GM23338 (cell line): ENCODE results near the gene HIVEP3. TPM values are rescaled to one million over a fixed set of nuclear protein-coding genes. Genes with fewer than 3 reads are reported as not detected.

Experiments
- ATAC-seq: fragments of 200-7000 bp; cut with Tn5 transposase; 3 replicates; pipeline ENCODE4 v1.9.1; 2020
- DNase-seq: peaks from one replicate; pipeline ENCODE4 v3.0.0-alpha.2; 2015; ENCODE audit warnings: low spot score
- H2AFZ ChIP-seq: fragments of 200-600 bp; sonication (generic); 2 replicates; pipeline ENCODE4 v1.8.0; 2016; ENCODE audit warnings: antibody characterized with exemption, mild to moderate bottlenecking, moderate library complexity
- H3F3A ChIP-seq: fragments of 200-600 bp; sonication (generic); replicated peaks from 2 replicates; pipeline ENCODE4 v1.8.0; 2017; ENCODE audit warnings: antibody characterized with exemption, mixed run types, low read depth
- H3K27ac ChIP-seq: fragments of 200-600 bp; sonication (generic); 2 replicates; pipeline ENCODE4 v1.6.1; 2016; ENCODE audit warnings: low read depth
- H3K27me3 ChIP-seq: fragments of 200-600 bp; sonication (generic); 2 replicates; pipeline ENCODE4 v1.8.0; 2016; ENCODE audit warnings: mild to moderate bottlenecking, mixed run types, moderate library complexity; ENCODE audit not compliant: insufficient read depth
- H3K36me3 ChIP-seq: fragments of 200-600 bp; sonication (generic); 2 replicates; pipeline ENCODE4 v1.8.0; 2016; ENCODE audit warnings: mild to moderate bottlenecking; ENCODE audit not compliant: insufficient read depth
- H3K4me1 ChIP-seq: fragments of 200-600 bp; sonication (generic); 2 replicates; pipeline ENCODE4 v1.8.0; 2016; ENCODE audit warnings: mild to moderate bottlenecking, moderate library complexity; ENCODE audit not compliant: insufficient read depth
- H3K4me2 ChIP-seq: fragments of 200-600 bp; sonication (generic); 2 replicates; pipeline ENCODE4 v1.7.1; 2017; ENCODE audit warnings: mixed run types
- H3K4me3 ChIP-seq: fragments of 200-600 bp; sonication (generic); 2 replicates; pipeline ENCODE4 v1.6.1; 2016; ENCODE audit warnings: mixed run types
- H3K79me2 ChIP-seq: fragments of 200-600 bp; sonication (generic); replicated peaks from 2 replicates; pipeline ENCODE4 v1.8.0; 2017; ENCODE audit warnings: mild to moderate bottlenecking; ENCODE audit not compliant: insufficient read depth
- H3K9me2 ChIP-seq: fragments of 200-600 bp; sonication (generic); 2 replicates; pipeline ENCODE4 v1.8.0; 2017; ENCODE audit not compliant: insufficient read depth
- H4K20me1 ChIP-seq: fragments of 200-600 bp; sonication (generic); replicated peaks from 2 replicates; pipeline ENCODE4 v1.8.0; 2017; ENCODE audit warnings: mild to moderate bottlenecking; ENCODE audit not compliant: insufficient read depth
- H3K27ac Mint-ChIP-seq: 2 replicates; pipeline ENCODE4 v1.8.0; 2020; ENCODE audit warnings: inconsistent platforms, mild to moderate bottlenecking, moderate library complexity, mixed read lengths
- H3K27me3 Mint-ChIP-seq: 3 replicates; pipeline ENCODE4 v1.8.0; 2022; ENCODE audit warnings: low read depth, mild to moderate bottlenecking, moderate library complexity, mixed read lengths, inconsistent platforms; ENCODE audit not compliant: insufficient read depth, poor library complexity
- H3K36me3 Mint-ChIP-seq: 3 replicates; pipeline ENCODE4 v1.8.0; 2021; ENCODE audit warnings: low read depth, mild to moderate bottlenecking, inconsistent platforms, moderate library complexity, mixed read lengths
- H3K4me1 Mint-ChIP-seq: 3 replicates; pipeline ENCODE4 v1.8.0; 2020; ENCODE audit warnings: mild to moderate bottlenecking, inconsistent platforms, mixed read lengths
- H3K4me3 Mint-ChIP-seq: 3 replicates; pipeline ENCODE4 v1.8.0; 2021; ENCODE audit warnings: moderate library complexity, mild to moderate bottlenecking, inconsistent platforms, mixed read lengths
- H3K9me3 Mint-ChIP-seq: 3 replicates; pipeline ENCODE4 v1.8.0; 2020; ENCODE audit warnings: moderate library complexity, mild to moderate bottlenecking, inconsistent platforms, mixed read lengths
- CREB1 ChIP-seq: fragments of 250-450 bp; sonication (Bioruptor Pico); IDR thresholded peaks from 2 replicates; pipeline ENCODE4 v1.5.0; 2020; ENCODE audit warnings: low read depth, mild to moderate bottlenecking, moderate library complexity
- EZH2 ChIP-seq: fragments of 200-600 bp; sonication (generic); IDR thresholded peaks from one replicate; pipeline ENCODE4 v1.8.0; 2017; ENCODE audit warnings: antibody characterized with exemption, mild to moderate bottlenecking, low read depth; ENCODE audit not compliant: unreplicated experiment
- EZH2phosphoT487 ChIP-seq: fragments of 200-600 bp; sonication (generic); IDR thresholded peaks from one replicate; pipeline ENCODE4 v1.8.1; 2018; ENCODE audit warnings: antibody characterized with exemption; ENCODE audit not compliant: unreplicated experiment
- JUNB ChIP-seq: IDR thresholded peaks from one replicate; pipeline ENCODE4 v1.6.1; 2016; ENCODE audit warnings: antibody characterized with exemption; ENCODE audit not compliant: unreplicated experiment
- POLR2AphosphoS5 ChIP-seq: IDR thresholded peaks from 2 replicates; pipeline ENCODE4 v1.6.1; 2016; ENCODE audit warnings: antibody characterized with exemption, low read depth
- STAT1 ChIP-seq: IDR thresholded peaks from one replicate; pipeline ENCODE4 v1.6.1; 2016; ENCODE audit warnings: antibody characterized with exemption; ENCODE audit not compliant: unreplicated experiment
- ZNF114 ChIP-seq: fragments of 250-450 bp; sonication (Bioruptor Pico); IDR thresholded peaks from 2 replicates; pipeline ENCODE4 v1.5.0; 2020; ENCODE audit warnings: mild to moderate bottlenecking, moderate library complexity
- ZNF331 ChIP-seq: fragments of 250-450 bp; sonication (Bioruptor Pico); IDR thresholded peaks from 2 replicates; pipeline ENCODE4 v1.5.0; 2020; ENCODE audit warnings: low read depth, mild to moderate bottlenecking, moderate library complexity
- polyA plus RNA-seq: library from polyadenylated mRNA; unstranded; fragments of >200 nt; fragmentation: Nextera tagmentation; extraction: Ambion mirVana; gene quantifications from 2 replicates; pipeline ENCODE4 v1.2.1, GENCODE V29; 2016
- total RNA-seq: library from RNA; depleted of rRNA; stranded (reverse); fragments of >200 nt; shearing (Covaris generic); gene quantifications from 2 replicates; pipeline ENCODE4 v1.2.3, GENCODE V29; 2014
- TF ChIP-seq, protein P1 (sequence below): IDR thresholded peaks from one replicate; pipeline ENCODE4 v1.6.1; 2018; ENCODE audit warnings: antibody characterized with exemption; ENCODE audit not compliant: unreplicated experiment
- TF ChIP-seq, protein P2 (sequence below): IDR thresholded peaks from 2 replicates; pipeline ENCODE4 v1.6.1; 2016; ENCODE audit warnings: antibody characterized with exemption
- TF ChIP-seq, protein P3 (sequence below), 2 experiments: fragments of 200-600 bp in 1 of 2; sonication (generic) in 1 of 2; conservative IDR thresholded peaks; 2 replicates each; pipeline versions ENCODE4 v1.5.1 to v1.6.1; 2016 to 2017; ENCODE audit warnings: antibody characterized with exemption in 2 of 2, low read depth in 2 of 2, mild to moderate bottlenecking in 2 of 2, moderate library complexity in 1 of 2

The HIVEP3 gene
- total and polyA plus RNA-seq, 2 experiments from 2014 or later, result 0.14 to 0.24 TPM

DNA sequence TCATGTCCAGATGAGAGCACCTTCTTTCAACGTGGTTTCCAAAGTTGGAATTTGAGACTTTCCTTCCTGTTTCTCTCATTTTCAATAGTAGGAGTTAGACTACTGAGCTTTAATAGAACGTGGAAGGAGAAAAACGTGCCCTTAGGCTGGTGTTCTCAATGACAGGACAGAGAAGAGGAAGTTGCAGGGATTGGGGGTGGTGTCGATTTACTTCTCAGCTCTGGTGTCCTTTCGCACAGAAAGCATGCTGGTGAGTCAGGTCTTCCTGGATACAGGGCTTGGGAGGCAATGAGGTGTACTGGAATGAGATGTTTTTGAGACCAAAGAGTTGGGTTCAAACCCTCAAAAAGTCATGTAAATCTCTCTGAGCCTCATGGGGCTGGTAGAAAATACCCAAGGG, 67.1 kb downstream of the HIVEP3 start (continued):
- no peak for TF ChIP-seq CREB1 (CRISPR knock-in tag)
- TF ChIP-seq, protein P1, sequence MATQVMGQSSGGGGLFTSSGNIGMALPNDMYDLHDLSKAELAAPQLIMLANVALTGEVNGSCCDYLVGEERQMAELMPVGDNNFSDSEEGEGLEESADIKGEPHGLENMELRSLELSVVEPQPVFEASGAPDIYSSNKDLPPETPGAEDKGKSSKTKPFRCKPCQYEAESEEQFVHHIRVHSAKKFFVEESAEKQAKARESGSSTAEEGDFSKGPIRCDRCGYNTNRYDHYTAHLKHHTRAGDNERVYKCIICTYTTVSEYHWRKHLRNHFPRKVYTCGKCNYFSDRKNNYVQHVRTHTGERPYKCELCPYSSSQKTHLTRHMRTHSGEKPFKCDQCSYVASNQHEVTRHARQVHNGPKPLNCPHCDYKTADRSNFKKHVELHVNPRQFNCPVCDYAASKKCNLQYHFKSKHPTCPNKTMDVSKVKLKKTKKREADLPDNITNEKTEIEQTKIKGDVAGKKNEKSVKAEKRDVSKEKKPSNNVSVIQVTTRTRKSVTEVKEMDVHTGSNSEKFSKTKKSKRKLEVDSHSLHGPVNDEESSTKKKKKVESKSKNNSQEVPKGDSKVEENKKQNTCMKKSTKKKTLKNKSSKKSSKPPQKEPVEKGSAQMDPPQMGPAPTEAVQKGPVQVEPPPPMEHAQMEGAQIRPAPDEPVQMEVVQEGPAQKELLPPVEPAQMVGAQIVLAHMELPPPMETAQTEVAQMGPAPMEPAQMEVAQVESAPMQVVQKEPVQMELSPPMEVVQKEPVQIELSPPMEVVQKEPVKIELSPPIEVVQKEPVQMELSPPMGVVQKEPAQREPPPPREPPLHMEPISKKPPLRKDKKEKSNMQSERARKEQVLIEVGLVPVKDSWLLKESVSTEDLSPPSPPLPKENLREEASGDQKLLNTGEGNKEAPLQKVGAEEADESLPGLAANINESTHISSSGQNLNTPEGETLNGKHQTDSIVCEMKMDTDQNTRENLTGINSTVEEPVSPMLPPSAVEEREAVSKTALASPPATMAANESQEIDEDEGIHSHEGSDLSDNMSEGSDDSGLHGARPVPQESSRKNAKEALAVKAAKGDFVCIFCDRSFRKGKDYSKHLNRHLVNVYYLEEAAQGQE, result no peak

DNA sequence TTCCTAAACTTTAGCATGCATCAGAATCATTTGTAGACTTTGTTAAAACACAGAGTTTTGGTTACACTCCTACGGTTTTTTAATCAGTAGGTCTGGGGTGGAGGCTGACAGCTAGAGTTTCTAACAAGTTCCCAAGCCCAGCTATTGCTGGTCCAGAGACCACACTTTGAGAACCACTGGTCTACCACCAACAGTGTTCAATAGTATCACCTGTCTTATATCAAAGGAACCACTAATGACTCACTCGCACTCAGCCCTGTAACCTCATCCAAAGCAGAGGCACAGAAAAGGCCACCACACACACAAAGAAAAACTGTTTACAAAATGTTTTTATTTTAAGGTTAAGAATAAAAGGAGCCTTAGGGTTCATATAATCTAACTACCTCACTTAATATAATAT, 68.7 kb downstream of the HIVEP3 start:
- DNase-seq, result no peak
- Histone ChIP-seq H3K4me3 (no peak overlapping the region), H3F3A (no peaks in the 10 kb centered on the region), H4K20me1 (no peaks in the 10 kb centered on the region), H3K9me2 (peaks cover 5% of the 10 kb centered on the region; the same call in 1 of the 2 replicates), H3K36me3 (no peaks in the 10 kb centered on the region), H2AFZ (no peak overlapping the region), H3K4me1 (no peaks in the 10 kb centered on the region), H3K4me2 (no peak overlapping the region), H3K27ac (no peak overlapping the region), H3K27me3 (no peaks in the 10 kb centered on the region), H3K79me2 (no peaks in the 10 kb centered on the region)
- no peaks in the 10 kb centered on the region for H3K36me3 Mint-ChIP-seq
- no peak overlapping the region for H3K27ac Mint-ChIP-seq
- peaks cover 4% of the 10 kb centered on the region for H3K4me1 Mint-ChIP-seq
- TF ChIP-seq, protein P2, sequence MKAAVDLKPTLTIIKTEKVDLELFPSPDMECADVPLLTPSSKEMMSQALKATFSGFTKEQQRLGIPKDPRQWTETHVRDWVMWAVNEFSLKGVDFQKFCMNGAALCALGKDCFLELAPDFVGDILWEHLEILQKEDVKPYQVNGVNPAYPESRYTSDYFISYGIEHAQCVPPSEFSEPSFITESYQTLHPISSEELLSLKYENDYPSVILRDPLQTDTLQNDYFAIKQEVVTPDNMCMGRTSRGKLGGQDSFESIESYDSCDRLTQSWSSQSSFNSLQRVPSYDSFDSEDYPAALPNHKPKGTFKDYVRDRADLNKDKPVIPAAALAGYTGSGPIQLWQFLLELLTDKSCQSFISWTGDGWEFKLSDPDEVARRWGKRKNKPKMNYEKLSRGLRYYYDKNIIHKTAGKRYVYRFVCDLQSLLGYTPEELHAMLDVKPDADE, result no peak
- TF ChIP-seq EZH2phosphoT487 (no peak), EZH2 (no peak), CREB1 (CRISPR knock-in tag) (no peak)
- no peaks in the 10 kb centered on the region for H3K27me3 Mint-ChIP-seq
- ATAC-seq, result no peak
- no peaks in the 10 kb centered on the region; the same call in 2 of the 3 replicates for H3K9me3 Mint-ChIP-seq
- no peak overlapping the region for H3K4me3 Mint-ChIP-seq

DNA sequence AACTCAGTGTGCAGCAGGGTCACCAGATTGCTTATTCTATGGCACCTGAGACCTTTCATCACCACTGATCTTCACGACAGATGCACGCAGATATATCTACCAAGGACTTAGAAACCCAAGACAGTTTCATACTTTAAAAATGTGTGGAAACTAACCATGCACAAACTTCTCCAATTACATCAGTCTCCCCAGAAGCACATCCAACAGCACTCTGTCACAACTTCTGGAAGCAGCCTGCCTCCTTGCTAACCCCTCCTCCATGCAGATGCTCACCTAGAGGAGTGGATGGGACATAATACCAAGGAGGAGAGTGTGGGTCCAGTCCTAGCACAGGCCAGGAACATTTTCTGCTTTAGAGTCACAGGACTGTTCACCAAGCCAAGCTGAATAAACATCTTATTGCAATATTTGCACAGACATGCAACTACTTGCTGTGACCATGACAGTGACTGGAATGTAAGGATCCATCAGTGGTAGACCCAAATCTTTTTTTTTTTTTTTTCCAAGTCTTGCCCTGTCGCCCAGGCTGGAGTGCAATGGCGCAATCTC, 69.4 kb downstream of the HIVEP3 start:
- Mint-ChIP-seq H3K36me3 (no peaks in the 10 kb centered on the region), H3K27me3 (no peaks in the 10 kb centered on the region), H3K4me3 (no peak overlapping the region), H3K4me1 (peaks cover 6% of the 10 kb centered on the region), H3K27ac (no peak overlapping the region), H3K9me3 (no peaks in the 10 kb centered on the region; the same call in 2 of the 3 replicates)
- H3K27ac ChIP-seq, result no peak overlapping the region
- H3K4me3 ChIP-seq, result no peak overlapping the region
- ATAC-seq (no peak), DNase-seq (no peak)
- H3F3A ChIP-seq, result no peaks in the 10 kb centered on the region
- H3K27me3 ChIP-seq, result no peaks in the 10 kb centered on the region
- H3K9me2 ChIP-seq, result peaks cover 5% of the 10 kb centered on the region; the same call in 1 of the 2 replicates
- no peak overlapping the region for H2AFZ ChIP-seq
- no peaks in the 10 kb centered on the region for H3K36me3 ChIP-seq
- H3K79me2 ChIP-seq, result no peaks in the 10 kb centered on the region
- no peak overlapping the region for H3K4me2 ChIP-seq
- H3K4me1 ChIP-seq, result no peaks in the 10 kb centered on the region
- no peaks in the 10 kb centered on the region for H4K20me1 ChIP-seq
- TF ChIP-seq, protein P3, sequence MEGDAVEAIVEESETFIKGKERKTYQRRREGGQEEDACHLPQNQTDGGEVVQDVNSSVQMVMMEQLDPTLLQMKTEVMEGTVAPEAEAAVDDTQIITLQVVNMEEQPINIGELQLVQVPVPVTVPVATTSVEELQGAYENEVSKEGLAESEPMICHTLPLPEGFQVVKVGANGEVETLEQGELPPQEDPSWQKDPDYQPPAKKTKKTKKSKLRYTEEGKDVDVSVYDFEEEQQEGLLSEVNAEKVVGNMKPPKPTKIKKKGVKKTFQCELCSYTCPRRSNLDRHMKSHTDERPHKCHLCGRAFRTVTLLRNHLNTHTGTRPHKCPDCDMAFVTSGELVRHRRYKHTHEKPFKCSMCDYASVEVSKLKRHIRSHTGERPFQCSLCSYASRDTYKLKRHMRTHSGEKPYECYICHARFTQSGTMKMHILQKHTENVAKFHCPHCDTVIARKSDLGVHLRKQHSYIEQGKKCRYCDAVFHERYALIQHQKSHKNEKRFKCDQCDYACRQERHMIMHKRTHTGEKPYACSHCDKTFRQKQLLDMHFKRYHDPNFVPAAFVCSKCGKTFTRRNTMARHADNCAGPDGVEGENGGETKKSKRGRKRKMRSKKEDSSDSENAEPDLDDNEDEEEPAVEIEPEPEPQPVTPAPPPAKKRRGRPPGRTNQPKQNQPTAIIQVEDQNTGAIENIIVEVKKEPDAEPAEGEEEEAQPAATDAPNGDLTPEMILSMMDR (conservative IDR thresholded peaks at IDR 0.05; ENCODE audit: low read depth in 2 of 2), result no peak
- TF ChIP-seq STAT1 (no peak), ZNF114 (CRISPR knock-in tag) (no peak), JUNB (no peak), EZH2phosphoT487 (no peak), POLR2AphosphoS5 (no peak), ZNF331 (no peak), EZH2 (no peak)
- TF ChIP-seq, protein P2, result no peak
- TF ChIP-seq, protein P1, result no peak
